Glutamatergic neuron (in vitro differentiated cells): ENCODE results near the gene UCP3. TPM values are rescaled to one million over a fixed set of nuclear protein-coding genes. Genes with fewer than 3 reads are reported as not detected.

ENCODE experiments used
- DNase-seq: peaks from one replicate; pipeline ENCODE4 v3.0.0; 2022
- H3K27ac Mint-ChIP-seq: one replicate; pipeline ENCODE4 v1.8.0; 2020; ENCODE audit warnings: mild to moderate bottlenecking, mixed read lengths, inconsistent platforms; ENCODE audit not compliant: unreplicated experiment
- H3K27me3 Mint-ChIP-seq: one replicate; pipeline ENCODE4 v1.8.0; 2020; ENCODE audit warnings: mild to moderate bottlenecking, moderate library complexity, mixed read lengths, inconsistent platforms; ENCODE audit not compliant: unreplicated experiment
- H3K36me3 Mint-ChIP-seq: one replicate; pipeline ENCODE4 v1.8.0; 2020; ENCODE audit warnings: mild to moderate bottlenecking, mixed read lengths, inconsistent platforms; ENCODE audit not compliant: unreplicated experiment
- H3K4me1 Mint-ChIP-seq: one replicate; pipeline ENCODE4 v1.8.0; 2020; ENCODE audit warnings: mild to moderate bottlenecking, low read depth, mixed read lengths, inconsistent platforms; ENCODE audit not compliant: unreplicated experiment
- H3K4me3 Mint-ChIP-seq: one replicate; pipeline ENCODE4 v1.8.0; 2020; ENCODE audit warnings: mild to moderate bottlenecking, mixed read lengths, inconsistent platforms; ENCODE audit not compliant: unreplicated experiment
- H3K9me3 Mint-ChIP-seq: one replicate; pipeline ENCODE4 v1.8.0; 2020; ENCODE audit warnings: mild to moderate bottlenecking, moderate library complexity, mixed read lengths, inconsistent platforms; ENCODE audit not compliant: unreplicated experiment
- CTCF ChIP-seq: fragments of 200-600 bp; sonication (generic); IDR thresholded peaks from one replicate; pipeline ENCODE4 v1.5.0; 2021; ENCODE audit not compliant: partially characterized antibody, unreplicated experiment
- total RNA-seq: library from RNA; stranded (reverse); fragmentation: NEBNext Ultra II Directional; extraction: Animal tissue kit (Norgen Biotek cat#: 25700); gene quantifications from one replicate; pipeline ENCODE4 v1.2.1, GENCODE V29; 2021; ENCODE audit not compliant: unreplicated experiment

The UCP3 gene
- total RNA-seq, 1 donor from 2014 or later, result 7.6 TPM

GRCh38 chr11:73982595-73982989 lies 26.3 kb downstream of the UCP3 start, which contains the start of gene UCP2:
UCP2 (minus strand) TSS chr11:73982843; CDS start chr11:73978378, 4,465 bp downstream.
- Mint-ChIP-seq H3K27me3 (peaks cover 11% of the 10 kb centered on the region), H3K36me3 (no peaks in the 10 kb centered on the region), H3K9me3 (peaks cover 14% of the 10 kb centered on the region), H3K4me3 (peak within 1 kb of the TSS; percentile 100), H3K4me1 (peaks cover 31% of the 10 kb centered on the region), H3K27ac (peak within 1 kb of the TSS; percentile 100)
- TF ChIP-seq CTCF, result no peak
- peak; percentile 90 for DNase-seq

GRCh38 chr11:73981051-73981805 lies 27.7 kb downstream of the UCP3 start:
- no peak for TF ChIP-seq CTCF
- H3K36me3 Mint-ChIP-seq, result peaks cover 7% of the 10 kb centered on the region
- peaks cover 11% of the 10 kb centered on the region for H3K27me3 Mint-ChIP-seq
- DNase-seq, result no peak
- peak overlapping the region; percentile 91 for H3K27ac Mint-ChIP-seq
- peaks cover 31% of the 10 kb centered on the region for H3K4me1 Mint-ChIP-seq
- peak overlapping the region; percentile 96 for H3K4me3 Mint-ChIP-seq
- H3K9me3 Mint-ChIP-seq, result peaks cover 14% of the 10 kb centered on the region

GRCh38 chr11:73980001-73980961 lies 28.6 kb downstream of the UCP3 start:
- H3K9me3 Mint-ChIP-seq, result peaks cover 14% of the 10 kb centered on the region
- peak overlapping the region; percentile 96 for H3K4me3 Mint-ChIP-seq
- TF ChIP-seq CTCF, result no peak
- H3K36me3 Mint-ChIP-seq, result peaks cover 7% of the 10 kb centered on the region
- H3K4me1 Mint-ChIP-seq, result peaks cover 33% of the 10 kb centered on the region
- no peak for DNase-seq
- H3K27me3 Mint-ChIP-seq, result peaks cover 11% of the 10 kb centered on the region
- peak overlapping the region; percentile 59 for H3K27ac Mint-ChIP-seq

- no peak overlapping the region for H3K27ac Mint-ChIP-seq
- peaks cover 10% of the 10 kb centered on the region for H3K27me3 Mint-ChIP-seq
- H3K4me1 Mint-ChIP-seq, result peaks cover 27% of the 10 kb centered on the region
- no peak for TF ChIP-seq CTCF
- H3K9me3 Mint-ChIP-seq, result peaks cover 10% of the 10 kb centered on the region
- H3K4me3 Mint-ChIP-seq, result peak overlapping the region; percentile 40
- DNase-seq, result no peak
- peaks cover 7% of the 10 kb centered on the region for H3K36me3 Mint-ChIP-seq
Observed at GRCh38 chr11:73978576-73979086, 30.3 kb downstream of the UCP3 start.
